HUES64 (cell line): ENCODE measurements around the gene OR10G4. TPM values are rescaled to one million over a fixed set of nuclear protein-coding genes. Genes with fewer than 3 reads are reported as not detected.
"Not testable (repeated sequence)": the region's sequence is repeated elsewhere in the genome, so short reads cannot be mapped to it uniquely, and the experiment has no call there.

Experiments
- H3K27ac ChIP-seq: 2 replicates; pipeline ENCODE4 v1.7.0; 2013; ENCODE audit warnings: low read depth, low read length, inconsistent platforms
- H3K27me3 ChIP-seq: 2 replicates; pipeline ENCODE4 v1.6.1; 2013; ENCODE audit warnings: mild to moderate bottlenecking, low read length; ENCODE audit not compliant: insufficient read depth
- H3K36me3 ChIP-seq: 2 replicates; pipeline ENCODE4 v1.6.1; 2013; ENCODE audit warnings: mild to moderate bottlenecking, low read length; ENCODE audit not compliant: insufficient read depth
- H3K4me1 ChIP-seq: 2 replicates; pipeline ENCODE4 v1.6.1; 2013; ENCODE audit warnings: mild to moderate bottlenecking, low read length, moderate library complexity; ENCODE audit not compliant: insufficient read depth
- H3K4me3 ChIP-seq: 2 replicates; pipeline ENCODE4 v1.5.1; 2013; ENCODE audit warnings: mild to moderate bottlenecking, low read length, moderate library complexity
- H3K9ac ChIP-seq: 2 replicates; pipeline ENCODE4 v1.6.1; 2013; ENCODE audit warnings: mild to moderate bottlenecking, low read depth, low read length
- H3K9me3 ChIP-seq: 2 replicates; pipeline ENCODE4 v1.6.1; 2013; ENCODE audit warnings: low read depth, low read length; ENCODE audit not compliant: insufficient read depth
- WGBS: fragments of 150-250, 120-280 bp; methylation state at CpG from one replicate; pipeline ENCODE4 v1.1.7; 2013; ENCODE audit warnings: missing lambda C conversion rate; 5-methylcytosine and 5-hydroxymethylcytosine counted together
- polyA plus RNA-seq, 2 experiments: library from polyadenylated mRNA; stranded (reverse); fragments of 50-300 nt; gene quantifications; one replicate each; pipeline ENCODE4 v1.2.3, GENCODE V29; 2013

Gene OR10G4, protein sequence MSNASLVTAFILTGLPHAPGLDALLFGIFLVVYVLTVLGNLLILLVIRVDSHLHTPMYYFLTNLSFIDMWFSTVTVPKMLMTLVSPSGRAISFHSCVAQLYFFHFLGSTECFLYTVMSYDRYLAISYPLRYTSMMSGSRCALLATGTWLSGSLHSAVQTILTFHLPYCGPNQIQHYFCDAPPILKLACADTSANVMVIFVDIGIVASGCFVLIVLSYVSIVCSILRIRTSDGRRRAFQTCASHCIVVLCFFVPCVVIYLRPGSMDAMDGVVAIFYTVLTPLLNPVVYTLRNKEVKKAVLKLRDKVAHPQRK
- not detected for polyA plus RNA-seq (2013, experiment 1 of 2)
- not detected for polyA plus RNA-seq (2013, experiment 2 of 2)

DNA sequence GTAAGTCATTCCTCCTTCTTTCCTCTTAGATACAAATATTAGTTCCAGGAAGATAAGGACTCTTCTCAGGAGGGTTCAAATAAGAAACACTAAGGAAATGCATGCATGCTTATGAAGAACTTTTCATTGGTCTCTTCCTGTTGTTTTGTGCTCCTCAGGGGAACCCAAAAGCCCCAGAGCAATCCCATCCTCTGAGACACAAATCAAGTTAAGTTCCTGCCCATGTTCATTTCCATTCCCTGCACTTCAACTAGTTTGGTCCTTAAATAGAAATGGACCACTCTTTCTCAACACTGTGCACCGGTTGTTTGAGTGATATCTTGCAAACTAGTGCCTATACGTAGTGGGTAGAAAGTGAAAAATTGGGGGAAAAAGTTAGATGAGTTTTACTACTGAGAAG is at the start of gene OR10G4:
OR10G4 (plus strand) TSS at position 301 of the 400 bp plus-strand sequence. CDS start 2,578 bp downstream, outside the sequence.
- no peaks in the 10 kb centered on the region for H3K9me3 ChIP-seq
- H3K36me3 ChIP-seq = no peaks in the 10 kb centered on the region
- no peak within 1 kb of the TSS for H3K4me3 ChIP-seq
- no peak within 1 kb of the TSS for H3K27ac ChIP-seq
- no peaks in the 10 kb centered on the region for H3K27me3 ChIP-seq
- WGBS = 88% methylated on average over 2 of the region's 2 CpGs
- H3K9ac ChIP-seq = no peak within 1 kb of the TSS
- peaks cover 4% of the 10 kb centered on the region; the same call in 1 of the 2 replicates for H3K4me1 ChIP-seq

DNA sequence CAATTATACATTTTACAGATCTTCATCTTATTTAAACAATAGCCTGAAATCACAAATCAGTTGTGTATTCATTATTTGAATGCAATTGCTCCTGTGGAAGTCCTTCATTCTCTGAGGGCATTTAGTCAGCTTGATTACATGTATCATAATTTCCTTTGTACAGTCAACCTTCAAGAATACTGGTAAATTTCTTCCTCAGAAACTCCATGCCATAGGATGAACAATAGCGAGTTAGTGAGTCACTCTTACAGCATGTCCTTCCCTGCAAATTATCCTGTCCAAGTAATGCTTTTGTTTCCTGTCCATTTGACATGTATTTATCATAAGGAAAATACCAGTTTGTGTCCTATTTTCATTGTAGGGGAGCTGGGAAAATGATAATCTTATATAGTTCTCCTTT is 39.0 kb upstream of the OR10G4 start:
- Histone ChIP-seq H3K9ac (no peak overlapping the region), H3K9me3 (no peaks in the 10 kb centered on the region), H3K27me3 (no peaks in the 10 kb centered on the region), H3K27ac (no peak overlapping the region), H3K4me1 (no peaks in the 10 kb centered on the region), H3K36me3 (no peaks in the 10 kb centered on the region), H3K4me3 (no peak overlapping the region)
- 100% methylated on average over 1 of the region's 1 CpG for WGBS

DNA sequence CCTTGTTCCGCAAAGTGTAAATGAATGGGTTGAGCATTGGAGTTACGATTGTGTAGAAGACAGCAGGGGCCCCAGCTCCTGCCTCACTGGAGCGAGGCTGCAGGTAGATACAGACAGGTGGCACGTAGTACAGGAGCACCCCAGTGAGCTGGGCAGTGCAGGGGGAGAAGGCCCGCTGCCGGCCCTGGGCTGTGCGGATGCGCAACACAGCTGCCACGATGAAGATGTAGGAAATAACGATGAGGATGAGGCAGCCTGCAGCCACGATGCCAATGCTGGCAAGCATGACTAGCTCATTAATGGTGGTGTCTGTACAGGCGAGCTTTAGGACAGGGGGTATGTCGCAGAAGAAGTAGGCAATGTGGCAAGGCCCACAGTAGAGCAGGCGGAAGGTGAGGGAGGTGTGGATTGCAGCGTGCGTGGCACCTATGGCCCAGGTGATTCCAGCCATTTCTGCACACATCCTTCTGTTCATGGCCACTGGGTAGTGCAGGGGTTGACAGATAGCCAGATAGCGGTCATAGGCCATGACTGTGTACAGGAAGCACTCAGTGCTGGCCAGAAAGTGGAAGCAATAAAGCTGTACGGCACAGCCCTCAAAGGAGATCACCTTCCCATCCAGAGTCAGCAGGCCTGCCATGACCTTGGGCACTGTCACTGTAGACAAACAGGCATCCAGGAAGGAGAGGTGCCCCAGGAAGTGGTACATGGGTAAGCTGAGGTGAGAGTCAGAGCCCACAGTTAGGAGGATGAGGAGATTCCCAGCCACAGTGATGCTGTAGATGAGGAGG is 35.8 kb upstream of the OR10G4 start:
- no peak overlapping the region for H3K4me3 ChIP-seq
- H3K36me3 ChIP-seq = no peaks in the 10 kb centered on the region
- no peaks in the 10 kb centered on the region for H3K27me3 ChIP-seq
- H3K4me1 ChIP-seq = peaks cover 5% of the 10 kb centered on the region; the same call in 1 of the 2 replicates
- no peaks in the 10 kb centered on the region for H3K9me3 ChIP-seq
- WGBS = 95% methylated on average over 18 of the region's 18 CpGs
- H3K27ac ChIP-seq = no peak overlapping the region
- H3K9ac ChIP-seq = no peak overlapping the region

DNA sequence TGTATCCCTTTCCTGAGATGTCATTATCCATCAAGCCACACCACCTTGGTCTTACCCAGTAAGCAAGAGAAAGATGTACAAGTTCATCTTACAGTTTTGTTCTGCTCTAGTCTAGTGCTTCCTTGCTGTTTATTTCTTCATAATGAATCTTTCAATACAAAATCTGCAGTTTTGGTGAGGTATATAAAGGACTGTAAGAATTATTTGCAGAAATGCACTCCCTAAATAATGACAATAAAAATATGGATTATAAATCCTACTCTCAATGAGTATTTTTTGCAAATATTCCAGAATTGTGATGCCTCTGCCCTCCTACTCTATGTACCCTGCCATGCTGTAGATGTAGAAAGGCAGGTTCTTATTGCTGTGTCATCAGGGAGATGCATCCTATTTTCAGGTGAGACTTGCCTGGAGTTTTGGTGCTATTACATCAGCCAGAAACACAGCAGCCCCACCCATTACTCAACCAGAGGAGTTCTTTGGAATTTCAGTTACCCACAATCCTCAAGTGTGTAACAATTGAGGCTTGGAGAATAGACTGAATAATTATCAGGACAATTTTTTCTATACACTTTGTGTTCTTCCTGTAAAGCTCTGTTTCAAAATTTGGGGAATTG is 35.0 kb upstream of the OR10G4 start, which contains the start of gene OR10S1:
OR10S1 (minus strand) TSS at position 51 of the 617 bp plus-strand sequence. CDS start 117 bp downstream, outside the sequence.
- H3K4me1 ChIP-seq = peaks cover 5% of the 10 kb centered on the region; the same call in 1 of the 2 replicates
- H3K4me3 ChIP-seq = no peak within 1 kb of the TSS
- H3K27ac ChIP-seq = no peak within 1 kb of the TSS
- H3K9ac ChIP-seq = no peak within 1 kb of the TSS
- H3K9me3 ChIP-seq = no peaks in the 10 kb centered on the region
- H3K27me3 ChIP-seq = no peaks in the 10 kb centered on the region
- H3K36me3 ChIP-seq = no peaks in the 10 kb centered on the region

DNA sequence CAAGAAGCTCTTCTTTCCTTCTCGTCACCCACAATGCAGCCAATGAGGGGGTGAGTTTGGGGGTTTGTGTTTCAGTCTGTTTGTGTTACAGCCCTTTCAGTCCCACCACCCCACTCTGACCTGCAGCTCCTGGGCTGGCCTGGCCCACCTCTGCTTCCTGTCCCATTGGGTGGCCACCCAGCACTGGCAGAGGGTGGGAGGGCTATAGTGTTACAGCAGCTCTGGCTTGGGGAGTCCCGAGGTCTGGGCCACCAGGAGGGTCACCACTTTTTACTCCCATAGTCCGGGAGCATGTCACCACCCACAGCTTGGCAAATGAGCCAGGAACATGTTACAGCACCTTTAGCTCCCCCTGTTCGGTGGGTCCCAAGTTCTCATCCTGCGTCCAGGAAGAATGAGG is 33.5 kb upstream of the OR10G4 start:
- 93% methylated on average over 4 of the region's 5 CpGs for whole genome bisulfite sequencing
- Histone ChIP-seq H3K27me3 (no peaks in the 10 kb centered on the region), H3K9me3 (no peaks in the 10 kb centered on the region), H3K27ac (no peak overlapping the region), H3K9ac (no peak overlapping the region), H3K36me3 (no peaks in the 10 kb centered on the region), H3K4me1 (peaks cover 5% of the 10 kb centered on the region; the same call in 1 of the 2 replicates), H3K4me3 (no peak overlapping the region)

DNA sequence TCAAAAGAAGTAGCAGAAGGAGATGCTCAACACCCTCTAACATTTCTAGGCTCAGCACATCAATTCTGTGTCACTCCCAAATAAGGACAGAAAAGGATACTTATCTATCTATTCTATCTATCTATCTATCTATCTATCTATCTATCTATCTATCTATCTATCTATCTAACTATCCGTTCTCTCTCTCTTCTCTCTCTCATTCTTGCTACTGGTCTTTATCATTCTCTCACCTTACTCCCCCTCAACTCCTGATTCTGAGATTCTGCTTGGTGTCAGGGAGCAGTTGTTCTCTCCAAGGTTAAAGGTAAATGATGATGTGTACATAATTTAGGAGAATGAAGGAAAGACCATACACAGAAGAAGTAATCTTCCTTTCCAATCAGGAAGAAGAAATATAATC is 17.7 kb upstream of the OR10G4 start, which contains the start of gene OR10G6:
OR10G6 (minus strand) TSS at position 43 of the 400 bp plus-strand sequence; CDS start at position 43, 0 bp downstream.
- Histone ChIP-seq H3K27me3 (no peaks in the 10 kb centered on the region), H3K9me3 (no peaks in the 10 kb centered on the region), H3K9ac (no peak within 1 kb of the TSS), H3K27ac (no peak within 1 kb of the TSS), H3K4me3 (no peak within 1 kb of the TSS), H3K4me1 (0 out of 2 replicates have a peak, but pooled peaks cover 5% of the 10 kb centered on the region), H3K36me3 (no peaks in the 10 kb centered on the region)
- WGBS = 91% methylated on average over 1 of the region's 1 CpG

DNA sequence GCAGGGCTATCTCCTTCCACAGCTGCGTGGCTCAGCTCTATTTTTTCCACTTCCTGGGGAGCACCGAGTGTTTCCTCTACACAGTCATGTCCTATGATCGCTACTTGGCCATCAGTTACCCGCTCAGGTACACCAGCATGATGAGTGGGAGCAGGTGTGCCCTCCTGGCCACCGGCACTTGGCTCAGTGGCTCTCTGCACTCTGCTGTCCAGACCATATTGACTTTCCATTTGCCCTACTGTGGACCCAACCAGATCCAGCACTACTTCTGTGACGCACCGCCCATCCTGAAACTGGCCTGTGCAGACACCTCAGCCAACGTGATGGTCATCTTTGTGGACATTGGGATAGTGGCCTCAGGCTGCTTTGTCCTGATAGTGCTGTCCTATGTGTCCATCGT is 3.0 kb downstream of the OR10G4 start:
- not testable (repeated sequence) for H3K9ac ChIP-seq, H3K36me3 ChIP-seq, H3K27me3 ChIP-seq, H3K9me3 ChIP-seq, H3K27ac ChIP-seq, H3K4me3 ChIP-seq, H3K4me1 ChIP-seq
- WGBS = 89% methylated on average over 4 of the region's 9 CpGs

DNA sequence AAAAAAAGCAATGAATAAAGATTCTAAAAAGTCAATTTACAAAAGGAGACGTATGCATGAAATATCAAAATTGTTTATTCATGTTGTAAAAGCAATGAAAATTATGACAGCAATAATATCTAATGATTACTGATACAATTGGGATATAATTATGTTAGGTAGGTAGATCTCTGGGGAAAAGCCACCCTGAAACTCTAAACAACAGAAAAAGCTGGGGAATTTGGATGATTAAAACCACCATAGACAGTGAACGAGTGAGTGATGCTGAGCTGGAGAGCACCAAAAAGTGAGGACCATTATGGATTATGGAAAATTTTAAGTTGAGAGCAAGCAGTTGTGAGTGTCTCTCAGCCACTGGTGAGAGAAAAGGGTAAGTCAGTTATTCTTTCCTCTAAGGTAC is 13.7 kb downstream of the OR10G4 start, which contains the start of gene OR10G8:
OR10G8 (plus strand) TSS at position 301 of the 400 bp plus-strand sequence. CDS start 2,825 bp downstream, outside the sequence.
- H3K9me3 ChIP-seq = no peaks in the 10 kb centered on the region
- H3K27me3 ChIP-seq = no peaks in the 10 kb centered on the region
- H3K27ac ChIP-seq = no peak within 1 kb of the TSS
- WGBS = 88% methylated on average over 1 of the region's 2 CpGs
- no peaks in the 10 kb centered on the region for H3K36me3 ChIP-seq
- no peak within 1 kb of the TSS for H3K4me3 ChIP-seq
- 0 out of 2 replicates have a peak, but pooled peaks cover 3% of the 10 kb centered on the region for H3K4me1 ChIP-seq
- no peak within 1 kb of the TSS for H3K9ac ChIP-seq

DNA sequence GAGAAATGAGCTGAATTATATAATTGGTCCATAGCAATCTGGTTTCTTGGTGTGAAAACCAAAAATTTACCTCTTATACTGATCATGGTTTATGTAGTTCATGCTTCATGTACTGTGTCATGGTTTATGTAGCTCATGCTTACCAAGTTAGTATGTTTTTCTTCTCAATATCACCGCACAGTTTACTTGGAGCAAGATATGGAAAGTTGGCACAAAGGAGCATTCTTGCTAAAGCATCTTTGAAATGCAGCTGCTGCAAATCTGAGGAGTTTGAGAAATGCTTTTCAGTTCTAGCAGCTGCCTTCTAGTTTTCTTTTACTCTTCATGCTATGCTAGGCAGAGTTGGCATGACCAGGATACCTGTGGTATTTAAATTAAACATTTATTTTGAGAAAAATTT is 23.9 kb downstream of the OR10G4 start:
- no peak overlapping the region for H3K4me3 ChIP-seq
- no peaks in the 10 kb centered on the region for H3K27me3 ChIP-seq
- no peak overlapping the region for H3K27ac ChIP-seq
- H3K4me1 ChIP-seq = peaks cover 7% of the 10 kb centered on the region; the same call in 1 of the 2 replicates
- H3K9ac ChIP-seq = no peak overlapping the region
- H3K36me3 ChIP-seq = no peaks in the 10 kb centered on the region
- WGBS = 100% methylated on average over 1 of the region's 1 CpG
- H3K9me3 ChIP-seq = no peaks in the 10 kb centered on the region

DNA sequence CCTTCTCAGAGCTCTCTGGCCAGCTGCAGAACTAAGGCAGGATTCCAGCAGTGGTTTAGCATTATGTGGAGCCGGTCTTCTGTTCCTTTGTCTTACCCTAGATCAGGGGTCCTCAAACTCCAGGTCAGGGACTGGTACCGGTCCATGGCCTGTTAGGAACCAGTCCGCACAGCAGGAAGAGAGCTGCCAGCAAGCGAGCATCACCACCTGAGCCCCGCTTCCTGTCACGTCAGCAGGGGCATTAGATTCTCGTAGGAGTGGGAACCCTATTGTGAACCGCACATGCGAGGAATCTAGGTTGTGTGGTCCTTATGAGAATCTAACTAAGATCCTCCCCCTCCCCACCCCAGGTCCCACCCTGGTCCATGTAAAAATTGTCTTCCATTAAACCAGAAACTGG is 26.8 kb downstream of the OR10G4 start:
- H3K4me1 ChIP-seq = peaks cover 5% of the 10 kb centered on the region; the same call in 1 of the 2 replicates
- H3K36me3 ChIP-seq = no peaks in the 10 kb centered on the region
- no peaks in the 10 kb centered on the region for H3K9me3 ChIP-seq
- H3K27ac ChIP-seq = no peak overlapping the region
- no peaks in the 10 kb centered on the region for H3K27me3 ChIP-seq
- H3K9ac ChIP-seq = no peak overlapping the region
- WGBS = 88% methylated on average over 9 of the region's 9 CpGs
- H3K4me3 ChIP-seq = no peak overlapping the region
